Activated T-cell treated with anti-CD3 and anti-CD28 coated beads for 24 hours (primary cell): ENCODE measurements around the gene HERC3.

Source experiments
- DNase-seq: peaks from one replicate; pipeline ENCODE4 v3.0.0-alpha.2; 2020; ENCODE audit warnings: low read depth

Gene HERC3

GRCh38 chr4:88720451-88721428 is 128.5 kb downstream of the HERC3 start:
- DNase-seq: no peak

- no peak for DNase-seq
Measured at GRCh38 chr4:88722276-88722780, 130.0 kb downstream of the HERC3 start.

DNA sequence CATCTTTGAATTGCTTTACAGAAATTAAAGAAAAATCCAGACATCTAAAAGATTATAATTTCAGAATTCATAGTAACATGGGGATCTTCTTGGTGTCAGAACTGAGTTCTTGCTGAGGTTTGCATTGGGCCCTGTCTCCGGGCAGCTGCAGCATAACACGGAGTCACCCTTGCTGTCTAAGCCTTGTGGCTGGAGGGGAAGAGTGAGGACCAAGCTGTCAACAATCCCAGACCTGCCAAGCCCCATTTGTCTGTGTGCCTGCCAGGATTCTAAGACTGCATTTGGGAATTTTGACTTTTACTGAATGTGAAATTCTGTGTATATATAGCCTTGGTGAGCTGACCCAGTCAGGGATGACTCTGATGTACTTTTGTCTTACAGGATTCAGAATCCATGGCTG is 130.5 kb downstream of the HERC3 start:
- DNase-seq: no peak

GRCh38 chr4:88724406-88724805 is 132.1 kb downstream of the HERC3 start:
- DNase-seq: no peak

GRCh38 chr4:88725143-88725542 is 132.9 kb downstream of the HERC3 start:
- DNase-seq: no peak

DNA sequence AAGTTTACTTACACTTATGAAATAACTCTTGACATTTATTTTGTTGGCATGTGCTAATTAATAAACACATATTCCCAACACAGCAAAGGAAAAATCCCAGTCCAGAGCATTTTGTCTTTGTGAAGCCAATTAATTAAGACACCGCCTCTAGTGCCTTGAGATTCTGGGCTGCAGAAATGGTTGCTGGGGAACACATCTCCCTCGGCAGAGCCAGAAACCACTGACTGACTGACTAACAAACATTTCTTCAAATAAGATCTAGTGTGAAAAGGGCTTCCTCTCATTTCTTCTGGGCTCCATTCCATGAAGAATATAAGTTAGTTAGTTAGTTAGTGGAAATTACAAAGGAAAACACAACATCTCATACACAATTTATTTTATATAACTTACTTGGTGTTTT is 133.7 kb downstream of the HERC3 start:
- DNase-seq: no peak

DNA sequence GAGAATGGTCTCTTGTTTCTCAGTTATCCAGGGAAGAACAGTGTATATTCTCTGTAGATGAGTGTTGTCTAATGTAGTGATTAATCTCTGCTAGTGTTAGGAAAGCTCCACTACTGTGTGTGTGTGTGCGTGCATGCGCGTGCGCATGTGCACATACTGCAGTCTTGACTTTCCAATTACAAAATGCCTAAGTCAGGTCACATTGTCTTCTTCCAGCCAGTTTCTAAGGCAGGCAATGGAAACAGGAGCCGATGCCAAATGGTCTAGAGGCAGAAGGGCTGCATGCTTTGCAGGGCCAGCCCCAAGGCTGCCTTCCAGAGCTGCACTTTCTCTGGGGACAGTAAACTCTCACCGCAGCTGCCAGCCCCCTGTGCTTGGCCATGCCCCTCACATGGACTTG is 135.9 kb downstream of the HERC3 start:
- no peak for DNase-seq

DNA sequence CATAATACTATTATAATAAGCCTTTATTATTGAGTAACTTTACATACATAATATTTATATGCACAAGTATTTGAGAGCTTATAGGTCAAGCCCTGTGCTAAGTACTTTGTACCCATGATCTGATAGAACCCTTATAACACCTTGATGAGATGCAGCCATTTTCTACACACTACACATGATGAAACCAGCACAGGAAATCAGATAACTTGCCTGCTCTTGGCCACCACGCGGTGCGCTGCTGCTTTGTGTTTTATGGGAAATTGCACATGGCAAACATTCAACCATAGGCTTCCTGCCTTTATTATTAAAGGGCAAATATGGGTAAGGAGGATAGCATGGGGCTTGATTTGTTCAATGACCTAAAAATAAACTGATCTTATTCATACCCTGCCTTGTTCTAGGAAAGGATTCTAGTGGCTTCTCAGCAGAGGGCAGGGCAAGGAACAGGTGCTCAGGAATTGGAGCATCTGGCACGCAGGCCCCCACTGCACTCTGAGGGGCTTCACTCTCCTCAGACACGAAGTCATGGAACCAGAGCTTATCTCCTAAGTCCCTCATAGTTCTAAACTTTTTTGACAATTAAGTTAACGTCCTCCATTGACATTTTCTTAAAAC is 137.0 kb downstream of the HERC3 start:
- no peak for DNase-seq

GRCh38 chr4:88730811-88731210 is 138.5 kb downstream of the HERC3 start:
- DNase-seq: no peak

DNA sequence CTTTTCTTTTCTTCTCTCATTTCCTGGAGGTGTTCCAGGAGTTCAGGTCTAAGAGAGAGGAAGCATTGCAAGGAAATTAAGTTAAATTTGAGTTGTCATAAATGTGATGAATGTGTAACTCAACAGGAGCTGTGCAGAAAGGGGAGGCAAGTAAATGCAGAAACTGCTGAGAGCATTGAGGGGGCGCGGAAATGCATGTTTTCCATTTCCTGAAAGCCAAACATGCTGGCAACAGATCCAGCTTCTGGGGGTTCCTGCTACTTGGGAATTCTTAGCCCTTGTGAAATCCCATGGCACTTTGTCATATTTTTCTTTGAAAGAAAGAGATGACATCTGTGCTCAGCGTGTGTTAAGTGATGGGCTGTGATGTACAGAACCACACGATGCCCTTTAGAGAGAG is 139.1 kb downstream of the HERC3 start:
- DNase-seq: no peak

DNA sequence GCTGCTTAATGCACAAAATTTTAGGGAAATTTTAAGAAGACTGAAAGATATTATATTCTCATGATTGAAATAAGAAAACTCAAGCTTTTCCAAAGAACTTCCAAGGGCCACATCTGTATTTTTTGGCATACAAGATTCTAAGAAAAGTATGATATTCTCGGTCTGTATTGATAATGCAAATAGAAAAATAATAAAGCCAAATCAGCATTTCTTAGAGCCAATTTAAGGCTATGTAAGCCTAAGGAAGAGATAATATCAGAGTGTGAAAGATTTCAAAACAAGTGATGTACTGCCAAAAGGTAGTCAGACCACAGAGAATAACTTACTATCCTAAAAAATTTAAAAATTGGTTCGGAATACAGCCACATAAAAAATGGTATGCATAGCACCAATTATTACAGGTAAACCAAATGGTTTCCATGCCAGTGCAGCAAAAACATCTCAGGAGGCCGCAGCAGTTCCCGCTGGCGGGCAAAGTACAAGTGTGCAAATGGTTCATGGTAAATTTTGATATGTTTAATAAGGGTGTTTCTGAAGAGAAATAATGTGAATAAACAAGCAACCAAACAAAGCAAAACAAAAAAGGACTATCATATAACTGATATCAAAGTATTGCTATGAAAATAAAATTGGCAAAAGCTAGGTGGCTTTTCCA is 140.6 kb downstream of the HERC3 start:
- no peak for DNase-seq

DNA sequence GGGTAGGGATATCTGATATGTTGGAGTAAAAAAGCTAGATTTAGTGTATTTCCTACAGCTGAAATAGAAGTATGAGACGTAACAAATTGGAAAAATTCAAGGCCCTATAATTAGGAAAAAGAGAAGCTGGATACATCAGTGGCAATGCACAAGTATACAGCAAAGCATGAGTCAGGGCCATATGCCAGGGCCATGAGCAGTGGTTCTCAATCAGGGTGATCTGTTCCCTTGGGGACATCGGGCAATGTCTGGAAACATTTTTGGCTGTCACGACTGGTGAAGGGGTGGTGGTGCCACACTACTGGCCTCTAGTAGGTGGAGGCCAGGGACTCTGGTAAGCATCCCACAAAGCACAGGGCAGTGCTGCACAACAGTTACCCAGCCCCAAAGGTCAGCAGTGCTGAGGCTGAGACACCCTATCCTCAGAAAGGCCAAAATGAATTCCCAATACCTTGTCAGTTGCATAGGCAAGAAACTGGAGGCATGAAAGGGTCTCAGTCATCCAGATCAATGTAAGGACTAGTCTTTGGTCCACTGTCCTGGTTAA is 142.2 kb downstream of the HERC3 start:
- DNase-seq: no peak

DNA sequence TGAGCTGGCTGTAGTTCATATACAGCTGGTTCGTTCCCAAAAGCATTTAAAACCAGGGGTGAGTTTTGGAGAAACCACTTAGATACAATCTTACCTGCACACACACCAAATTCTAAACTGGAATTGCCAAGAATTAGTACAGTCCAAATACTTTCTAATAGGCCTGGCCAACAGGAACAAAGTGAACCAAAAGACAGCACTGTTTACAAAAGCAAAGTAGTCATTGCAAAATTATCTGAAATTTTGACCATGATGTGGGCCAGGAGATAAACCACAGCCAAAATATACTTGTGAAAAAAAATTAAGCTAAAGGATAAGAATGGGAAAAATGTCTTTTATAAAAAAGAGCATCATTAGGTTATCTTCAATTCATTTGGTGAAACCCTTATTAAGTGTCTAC is 143.3 kb downstream of the HERC3 start:
- no peak for DNase-seq

- DNase-seq: no peak
Measured at GRCh38 chr4:88736264-88736663, 144.0 kb downstream of the HERC3 start.

- DNase-seq: no peak
Measured at GRCh38 chr4:88737307-88737941, 145.1 kb downstream of the HERC3 start.

- DNase-seq: no peak
Measured at GRCh38 chr4:88738180-88738579, 145.9 kb downstream of the HERC3 start.

GRCh38 chr4:88742561-88742960 is 150.3 kb downstream of the HERC3 start:
- DNase-seq: no peak

DNA sequence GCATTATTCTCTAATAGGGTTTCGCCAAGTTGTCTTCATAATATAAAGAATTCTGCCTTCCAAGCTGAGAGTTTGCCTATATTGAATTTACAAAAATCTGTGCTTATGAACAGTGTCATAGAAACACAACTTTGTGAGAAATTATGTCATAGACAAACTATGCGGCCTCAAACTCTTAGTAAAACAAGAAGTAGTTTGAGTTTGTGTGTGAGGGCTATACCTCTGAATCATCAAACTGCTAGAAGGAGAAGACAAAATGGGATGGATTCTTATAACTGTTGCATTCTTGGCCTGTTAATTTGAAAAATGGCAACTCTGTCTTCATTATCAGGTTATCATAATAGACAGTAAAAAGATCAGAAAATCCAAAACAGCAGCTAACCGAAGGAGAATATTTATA is 151.4 kb downstream of the HERC3 start:
- no peak for DNase-seq

- no peak for DNase-seq
Measured at GRCh38 chr4:88744609-88745008, 152.3 kb downstream of the HERC3 start.

DNA sequence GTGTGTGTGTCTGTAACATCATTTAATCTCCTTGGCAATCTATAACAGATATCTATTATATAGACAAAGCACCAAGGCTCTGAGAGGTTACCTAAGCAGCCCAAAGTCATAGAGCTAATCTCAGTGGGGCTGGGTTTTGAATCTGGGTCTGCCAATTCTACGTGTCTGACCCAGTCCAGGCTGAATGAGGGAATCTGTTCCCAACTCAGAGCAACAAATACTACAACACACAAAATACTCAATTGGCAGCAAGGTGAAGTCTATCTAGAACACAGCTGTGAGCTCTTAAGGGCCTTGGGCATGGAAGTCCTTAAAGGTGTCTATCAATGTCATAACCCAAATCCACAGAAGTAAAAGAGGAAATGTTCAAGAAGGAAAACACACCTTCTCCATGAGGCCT is 152.9 kb downstream of the HERC3 start:
- DNase-seq: no peak

DNA sequence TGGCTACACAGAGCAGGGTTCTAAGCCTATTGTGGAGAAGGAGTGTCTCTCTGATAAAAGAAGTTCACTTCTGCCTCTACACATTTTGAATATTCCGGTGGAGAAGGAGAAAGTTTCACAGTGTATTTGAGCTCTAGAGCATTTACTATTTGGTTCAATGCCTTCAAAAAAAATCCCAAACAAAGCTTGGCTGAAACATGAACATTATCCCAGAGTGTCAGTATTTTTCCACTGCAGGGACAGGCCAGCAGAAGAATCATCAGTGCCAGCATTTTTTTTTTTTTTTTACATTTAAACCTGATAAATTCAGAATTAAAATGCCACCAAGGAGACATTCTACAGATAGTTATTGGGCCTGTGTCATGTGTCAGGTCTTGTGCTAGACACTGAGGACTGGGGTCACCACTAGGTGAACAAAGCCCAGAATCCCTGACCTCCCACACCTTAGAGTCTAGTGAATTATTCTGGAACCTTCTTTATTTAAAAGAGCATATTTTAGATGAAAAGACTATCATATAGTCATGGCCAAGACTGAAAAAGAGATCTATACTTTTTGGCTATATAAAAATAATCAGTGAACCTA is 153.4 kb downstream of the HERC3 start:
- no peak for DNase-seq

DNA sequence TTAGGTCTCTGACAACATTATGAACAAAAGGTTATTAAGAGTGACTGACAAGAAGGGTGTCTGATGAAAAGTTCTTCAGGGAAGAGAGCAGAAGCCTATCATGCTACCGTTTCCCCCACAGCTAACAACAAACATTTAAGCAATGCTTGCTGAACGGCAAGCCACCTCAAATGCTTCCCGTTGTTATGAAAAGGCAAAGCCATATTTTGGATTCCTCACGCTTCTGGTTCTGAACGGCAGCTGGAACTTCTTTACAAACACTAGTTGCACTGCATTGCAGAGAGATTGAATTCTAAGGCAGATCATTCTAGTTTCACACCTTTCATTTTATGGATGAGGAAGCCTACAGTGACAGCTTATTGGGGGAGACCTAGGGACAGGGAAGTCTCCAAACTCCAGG is 153.9 kb downstream of the HERC3 start:
- DNase-seq: no peak
